ENCODE data around the gene MFSD1. TPM values are rescaled to one million over a fixed set of nuclear protein-coding genes. Genes with fewer than 3 reads are reported as not detected.
"Not testable (repeated sequence)": the region's sequence is repeated elsewhere in the genome, so short reads cannot be mapped to it uniquely, and the experiment has no call there.

Gene MFSD1
- total and polyA plus RNA-seq, 2 of the 8 experiments (the other 6 are each of a cell fraction or from before 2014, with no cell fraction given), result 9.3 to 11.5 TPM

- TF ChIP-seq EZH2 (IDR thresholded peaks at IDR 0.05; ENCODE audit: low read depth, low read length, severe bottlenecking), result no peak
Measured at GRCh38 chr3:158790901-158791589, 10.8 kb upstream of the MFSD1 start (continued).

- 69% methylated on average over 1 of the region's 1 CpG; no CpG with 5 or more reads in 1 of the 2 experiments for WGBS, 2 experiments (ENCODE audit: extremely low coverage in 1 of 2, insufficient coverage in 1 of 2, insufficient read length in 1 of 2, insufficient replicate concordance in 2 of 2, low coverage in 1 of 2, low lambda C conversion rate in 2 of 2, missing lambda C conversion rate in 1 of 2)
- H3K4me2 ChIP-seq (ENCODE audit: insufficient read depth in 1 of 2, low read depth in 2 of 2, low read length in 2 of 2); H3K14ac ChIP-seq (ENCODE audit: insufficient read length); POLR2A ChIA-PET (ENCODE audit: partially characterized antibody); H3K79me1 ChIP-seq (ENCODE audit: low read depth, low read length); H3K56ac ChIP-seq (replicated peaks; ENCODE audit: insufficient read length, low read depth, low read length); H2BK5ac ChIP-seq (ENCODE audit: low read depth, low read length); H3K9ac ChIP-seq (replicated peaks in 1 of 4; ENCODE audit: extremely low read depth in 1 of 4, low read depth in 3 of 4, low read length in 3 of 4); H3K18ac ChIP-seq (ENCODE audit: extremely low read depth, low read length); H2AK5ac ChIP-seq (ENCODE audit: low read depth, low read length); H2AFZ ChIP-seq (ENCODE audit: low read length); H3K27ac ChIP-seq (ENCODE audit: low read depth, low read length); H3K23me2 ChIP-seq (ENCODE audit: low read depth, low read length); FAIRE-seq; H3K4ac ChIP-seq (replicated peaks; ENCODE audit: insufficient read length, low read depth, low read length); H4K8ac ChIP-seq (ENCODE audit: extremely low read depth, insufficient read depth, low read length); H3K36me3 ChIP-seq (ENCODE audit: control insufficient read depth in 2 of 4, insufficient read depth in 4 of 4, low read length in 3 of 4); H4K20me1 ChIP-seq (replicated peaks in 1 of 2; ENCODE audit: control insufficient read depth in 1 of 2, insufficient read depth in 2 of 2, low read length in 2 of 2); H3K4me1 ChIP-seq (replicated peaks in 1 of 4; ENCODE audit: control insufficient read depth in 3 of 4, insufficient read depth in 4 of 4, low read length in 3 of 4); H3K79me2 ChIP-seq (ENCODE audit: control insufficient read depth in 1 of 2, insufficient read depth in 2 of 2, low read length in 2 of 2); DNase-seq (ENCODE audit: low read depth in 1 of 2, low spot score in 2 of 2); H4K91ac ChIP-seq (replicated peaks; ENCODE audit: insufficient read length, low read length); H2BK20ac ChIP-seq (ENCODE audit: low read length); H3K27me3 ChIP-seq (replicated peaks in 1 of 4; ENCODE audit: control insufficient read depth in 3 of 4, extremely low read depth in 1 of 4, insufficient read depth in 3 of 4, low read length in 3 of 4); H2BK120ac ChIP-seq (replicated peaks; ENCODE audit: low read depth, low read length); H3K23ac ChIP-seq (ENCODE audit: insufficient read length); H2BK15ac ChIP-seq (ENCODE audit: low read length); H4K5ac ChIP-seq (ENCODE audit: insufficient read length, low read depth, low read length); H3K9me3 ChIP-seq (ENCODE audit: insufficient read depth in 2 of 2, low read depth in 1 of 2, low read length in 1 of 2); H3K4me3 ChIP-seq (ENCODE audit: extremely low read depth in 1 of 4, insufficient read depth in 2 of 4, low read depth in 3 of 4, low read length in 4 of 4); H2BK12ac ChIP-seq (ENCODE audit: low read depth, low read length): not testable (repeated sequence)
- CTCF ChIA-PET (ENCODE audit: partially characterized antibody), result interaction anchor here (0.7 to 5.5 kb wide), 24 partner anchors 8 to 474 kb away, joined by 3 to 110 read pairs (median 4); partner anchors contain the start of genes GFM1 and MFSD1
Measured at GRCh38 chr3:158791590-158791920, 10.3 kb upstream of the MFSD1 start.

All from H1 (cell line).